ENCODE results near the gene ZSWIM5.

The ZSWIM5 gene

DNA sequence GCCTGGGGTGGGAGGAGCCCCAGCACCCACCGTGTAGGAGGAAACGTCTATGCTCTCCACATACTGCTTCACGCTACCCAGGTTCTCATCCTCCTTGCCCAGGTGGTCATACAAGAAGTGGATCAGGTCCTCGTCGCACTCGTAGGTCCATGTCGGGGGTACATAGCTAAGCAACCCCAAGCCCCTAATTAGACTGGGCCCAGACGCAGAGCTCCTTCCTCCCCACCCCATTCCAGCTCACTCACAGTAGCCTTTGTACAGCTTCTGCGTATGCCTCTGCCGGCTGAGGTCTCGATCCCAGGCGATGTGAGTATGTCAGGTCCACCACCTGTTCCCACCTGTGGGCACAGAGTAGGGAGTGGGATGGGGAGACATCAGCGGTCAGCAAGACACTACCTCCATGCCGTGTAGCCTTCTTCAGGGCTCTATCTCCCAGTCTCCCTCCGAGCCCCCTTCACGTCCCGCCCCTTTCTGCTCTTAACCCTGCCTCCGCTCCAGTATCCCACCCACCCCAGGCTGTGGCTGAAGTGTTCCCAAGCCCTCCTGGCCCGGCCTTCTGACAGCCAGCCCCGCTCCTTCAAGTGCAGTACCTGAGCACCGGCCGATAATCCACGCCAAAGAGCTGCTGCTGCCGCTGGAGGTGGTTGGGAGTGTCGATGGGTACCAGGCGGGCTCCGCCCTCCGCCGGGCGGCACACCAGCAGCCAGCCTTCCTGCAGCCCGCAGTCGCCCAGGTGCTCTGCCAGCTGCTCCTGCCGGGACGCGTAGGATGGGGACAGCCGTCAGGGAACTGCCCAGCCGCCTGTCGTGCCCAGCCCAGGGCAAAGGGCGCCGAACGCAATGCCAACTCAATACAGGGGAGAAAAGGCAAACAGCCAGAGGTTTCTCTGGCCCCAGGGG, 196.2 kb downstream of the ZSWIM5 start (continued):
- no peak for TF ChIP-seq ZSCAN4 (tag by site-specific recombination; IDR thresholded peaks at IDR 0.05)
- TF ChIP-seq ZNF311 (tag by site-specific recombination; IDR thresholded peaks at IDR 0.05; ENCODE audit: borderline replicate concordance) = no peak
- TF ChIP-seq ZNF24 (tag by site-specific recombination; IDR thresholded peaks at IDR 0.05) = no peak
- TF ChIP-seq ZNF791 (tag by site-specific recombination; IDR thresholded peaks at IDR 0.05) = no peak
- no peak for TF ChIP-seq ZNF776 (tag by site-specific recombination; IDR thresholded peaks at IDR 0.05; ENCODE audit: borderline replicate concordance)
- TF ChIP-seq HOXD13 (CRISPR knock-in tag; IDR thresholded peaks at IDR 0.05; ENCODE audit: borderline replicate concordance) = no peak
- TF ChIP-seq ZNF792 (tag by site-specific recombination; IDR thresholded peaks at IDR 0.05) = no peak
- TF ChIP-seq ZNF501 (tag by site-specific recombination; IDR thresholded peaks at IDR 0.05) = peak; percentile 36; the same call in 1 of the 2 replicates
- no peak for TF ChIP-seq ZNF248 (tag by site-specific recombination; IDR thresholded peaks at IDR 0.05)
- no peak for TF ChIP-seq KLF10 (tag by site-specific recombination; IDR thresholded peaks at IDR 0.05)
- no peak for TF ChIP-seq MEIS1 (CRISPR knock-in tag; IDR thresholded peaks at IDR 0.05; ENCODE audit: borderline replicate concordance)
- peak; percentile 66 for TF ChIP-seq SP3 (tag by site-specific recombination; IDR thresholded peaks at IDR 0.05)
- TF ChIP-seq, protein P1, sequence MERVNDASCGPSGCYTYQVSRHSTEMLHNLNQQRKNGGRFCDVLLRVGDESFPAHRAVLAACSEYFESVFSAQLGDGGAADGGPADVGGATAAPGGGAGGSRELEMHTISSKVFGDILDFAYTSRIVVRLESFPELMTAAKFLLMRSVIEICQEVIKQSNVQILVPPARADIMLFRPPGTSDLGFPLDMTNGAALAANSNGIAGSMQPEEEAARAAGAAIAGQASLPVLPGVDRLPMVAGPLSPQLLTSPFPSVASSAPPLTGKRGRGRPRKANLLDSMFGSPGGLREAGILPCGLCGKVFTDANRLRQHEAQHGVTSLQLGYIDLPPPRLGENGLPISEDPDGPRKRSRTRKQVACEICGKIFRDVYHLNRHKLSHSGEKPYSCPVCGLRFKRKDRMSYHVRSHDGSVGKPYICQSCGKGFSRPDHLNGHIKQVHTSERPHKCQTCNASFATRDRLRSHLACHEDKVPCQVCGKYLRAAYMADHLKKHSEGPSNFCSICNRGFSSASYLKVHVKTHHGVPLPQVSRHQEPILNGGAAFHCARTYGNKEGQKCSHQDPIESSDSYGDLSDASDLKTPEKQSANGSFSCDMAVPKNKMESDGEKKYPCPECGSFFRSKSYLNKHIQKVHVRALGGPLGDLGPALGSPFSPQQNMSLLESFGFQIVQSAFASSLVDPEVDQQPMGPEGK (tag by site-specific recombination; IDR thresholded peaks at IDR 0.05) = no peak
- TF ChIP-seq ZNF555 (tag by site-specific recombination; conservative IDR thresholded peaks at IDR 0.05) = no peak
- TF ChIP-seq ZFP37 (tag by site-specific recombination; IDR thresholded peaks at IDR 0.05) = no peak
- no peak for TF ChIP-seq ZNF843 (tag by site-specific recombination; IDR thresholded peaks at IDR 0.05)
- TF ChIP-seq MZF1 (tag by site-specific recombination; IDR thresholded peaks at IDR 0.05; ENCODE audit: borderline replicate concordance) = no peak
- TF ChIP-seq TRIM28 (IDR thresholded peaks at IDR 0.05; ENCODE audit: borderline replicate concordance, low read length) = no peak
- TF ChIP-seq ZNF211 (tag by site-specific recombination; IDR thresholded peaks at IDR 0.05; ENCODE audit: low read depth) = no peak
- no peak for TF ChIP-seq ZNF214 (tag by site-specific recombination; IDR thresholded peaks at IDR 0.05; ENCODE audit: borderline replicate concordance)

DNA sequence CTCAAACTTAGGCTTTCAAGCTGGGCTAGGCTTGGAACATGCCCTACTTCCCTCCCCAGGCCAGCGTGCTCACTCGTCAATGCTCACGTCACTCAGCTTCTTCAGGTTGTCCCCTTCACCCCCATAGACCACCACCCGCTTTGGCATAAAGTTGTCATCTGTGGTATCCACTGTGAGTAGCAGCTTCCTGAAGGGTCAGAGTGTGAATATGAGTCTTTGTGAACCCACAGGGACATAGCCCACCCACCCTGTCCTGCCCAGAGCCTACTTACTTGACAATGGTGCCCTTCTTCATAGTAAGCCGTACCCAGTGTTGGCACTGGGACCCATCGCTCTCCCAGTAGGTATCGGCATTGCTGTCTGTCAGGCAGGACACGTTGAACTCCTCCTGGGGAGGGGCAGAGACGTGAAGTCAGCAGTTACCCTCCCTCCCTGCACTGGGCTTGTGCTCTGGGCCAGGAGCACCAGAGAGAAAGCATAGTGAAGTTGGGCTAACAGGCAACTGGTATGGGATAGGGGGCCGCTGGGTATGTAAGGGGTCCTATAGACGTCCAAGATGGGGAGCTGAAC, 197.0 kb downstream of the ZSWIM5 start:
- no peak overlapping the region for H3K4me3 ChIP-seq (ENCODE audit: low read depth, low read length)
- H3K36me3 ChIP-seq (ENCODE audit: control insufficient read depth in 2 of 2, insufficient read depth in 1 of 2, low read length in 2 of 2) = peaks cover 0 to 67% of the 10 kb centered on the region in 2 experiments; a peak in 1 of 3 replicates
- no peaks in the 10 kb centered on the region for H3K4me1 ChIP-seq (ENCODE audit: control insufficient read depth, insufficient read depth, low read length)
- ChIA-PET POLR2A (interaction anchor here (1.0 to 5.7 kb wide), 4 partner anchors 23 to 293 kb away, joined by 3 to 83 read pairs (median 23); partner anchors contain the start of genes EIF2B3 and RPS8), CTCF (interaction anchor here (0.5 to 12.0 kb wide), 4 partner anchors 25 to 288 kb away, joined by 3 to 304 read pairs (median 4); no protein-coding TSS in a partner anchor)
- H3K27ac ChIP-seq (ENCODE audit: extremely low read depth, low read depth, low read length) = no peak overlapping the region
- H3K9me3 ChIP-seq (ENCODE audit: control insufficient read depth, insufficient read depth, low read depth, low read length) = no peaks in the 10 kb centered on the region
- no peak for TF ChIP-seq ZFP41 (tag by site-specific recombination; IDR thresholded peaks at IDR 0.05; ENCODE audit: borderline replicate concordance)
- no peak for TF ChIP-seq ZNF239 (tag by site-specific recombination; IDR thresholded peaks at IDR 0.05)
- TF ChIP-seq ZNF114 (tag by site-specific recombination; IDR thresholded peaks at IDR 0.05) = no peak
- no peak for TF ChIP-seq ZNF174 (tag by site-specific recombination; IDR thresholded peaks at IDR 0.05)
- no peak for TF ChIP-seq ZNF596 (tag by site-specific recombination; IDR thresholded peaks at IDR 0.05)
- TF ChIP-seq ZBTB8A (tag by site-specific recombination; IDR thresholded peaks at IDR 0.05) = no peak
- no peak for TF ChIP-seq ZNF560 (tag by site-specific recombination; IDR thresholded peaks at IDR 0.05; ENCODE audit: borderline replicate concordance)
- TF ChIP-seq, protein P2, sequence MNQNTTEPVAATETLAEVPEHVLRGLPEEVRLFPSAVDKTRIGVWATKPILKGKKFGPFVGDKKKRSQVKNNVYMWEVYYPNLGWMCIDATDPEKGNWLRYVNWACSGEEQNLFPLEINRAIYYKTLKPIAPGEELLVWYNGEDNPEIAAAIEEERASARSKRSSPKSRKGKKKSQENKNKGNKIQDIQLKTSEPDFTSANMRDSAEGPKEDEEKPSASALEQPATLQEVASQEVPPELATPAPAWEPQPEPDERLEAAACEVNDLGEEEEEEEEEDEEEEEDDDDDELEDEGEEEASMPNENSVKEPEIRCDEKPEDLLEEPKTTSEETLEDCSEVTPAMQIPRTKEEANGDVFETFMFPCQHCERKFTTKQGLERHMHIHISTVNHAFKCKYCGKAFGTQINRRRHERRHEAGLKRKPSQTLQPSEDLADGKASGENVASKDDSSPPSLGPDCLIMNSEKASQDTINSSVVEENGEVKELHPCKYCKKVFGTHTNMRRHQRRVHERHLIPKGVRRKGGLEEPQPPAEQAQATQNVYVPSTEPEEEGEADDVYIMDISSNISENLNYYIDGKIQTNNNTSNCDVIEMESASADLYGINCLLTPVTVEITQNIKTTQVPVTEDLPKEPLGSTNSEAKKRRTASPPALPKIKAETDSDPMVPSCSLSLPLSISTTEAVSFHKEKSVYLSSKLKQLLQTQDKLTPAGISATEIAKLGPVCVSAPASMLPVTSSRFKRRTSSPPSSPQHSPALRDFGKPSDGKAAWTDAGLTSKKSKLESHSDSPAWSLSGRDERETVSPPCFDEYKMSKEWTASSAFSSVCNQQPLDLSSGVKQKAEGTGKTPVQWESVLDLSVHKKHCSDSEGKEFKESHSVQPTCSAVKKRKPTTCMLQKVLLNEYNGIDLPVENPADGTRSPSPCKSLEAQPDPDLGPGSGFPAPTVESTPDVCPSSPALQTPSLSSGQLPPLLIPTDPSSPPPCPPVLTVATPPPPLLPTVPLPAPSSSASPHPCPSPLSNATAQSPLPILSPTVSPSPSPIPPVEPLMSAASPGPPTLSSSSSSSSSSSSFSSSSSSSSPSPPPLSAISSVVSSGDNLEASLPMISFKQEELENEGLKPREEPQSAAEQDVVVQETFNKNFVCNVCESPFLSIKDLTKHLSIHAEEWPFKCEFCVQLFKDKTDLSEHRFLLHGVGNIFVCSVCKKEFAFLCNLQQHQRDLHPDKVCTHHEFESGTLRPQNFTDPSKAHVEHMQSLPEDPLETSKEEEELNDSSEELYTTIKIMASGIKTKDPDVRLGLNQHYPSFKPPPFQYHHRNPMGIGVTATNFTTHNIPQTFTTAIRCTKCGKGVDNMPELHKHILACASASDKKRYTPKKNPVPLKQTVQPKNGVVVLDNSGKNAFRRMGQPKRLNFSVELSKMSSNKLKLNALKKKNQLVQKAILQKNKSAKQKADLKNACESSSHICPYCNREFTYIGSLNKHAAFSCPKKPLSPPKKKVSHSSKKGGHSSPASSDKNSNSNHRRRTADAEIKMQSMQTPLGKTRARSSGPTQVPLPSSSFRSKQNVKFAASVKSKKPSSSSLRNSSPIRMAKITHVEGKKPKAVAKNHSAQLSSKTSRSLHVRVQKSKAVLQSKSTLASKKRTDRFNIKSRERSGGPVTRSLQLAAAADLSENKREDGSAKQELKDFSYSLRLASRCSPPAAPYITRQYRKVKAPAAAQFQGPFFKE (tag by site-specific recombination; IDR thresholded peaks at IDR 0.05; ENCODE audit: borderline replicate concordance) = no peak
- TF ChIP-seq ZFP37 (tag by site-specific recombination; IDR thresholded peaks at IDR 0.05) = no peak

Data from HEK293 (cell line).